Heart right ventricle (tissue), 16 donors: ENCODE results near the gene NPHP1. TPM values are rescaled to one million over a fixed set of nuclear protein-coding genes. Genes with fewer than 3 reads are reported as not detected.
"Not testable (repeated sequence)": the region's sequence is repeated elsewhere in the genome, so short reads cannot be mapped to it uniquely, and the experiment has no call there.

Experiments used
- ATAC-seq, 8 donors: fragments of 200-7000 bp; cut with Tn5 transposase; one replicate each; pipeline ENCODE4 v1.9.1; 2020; ENCODE audit warnings: mild to moderate bottlenecking in 8 of 8, moderate library complexity in 8 of 8, moderate number of reproducible peaks in 1 of 8
- DNase-seq, 2 donors: peaks; one replicate each; pipeline ENCODE4 v3.0.0-alpha.2; 2020
- H3K27ac ChIP-seq, 10 donors: fragments of 200-600 bp; sonication (generic) in 2 of 10; one replicate each; pipeline versions ENCODE4 v1.5.0 to v1.8.0; 2020 to 2022; ENCODE audit warnings: mild to moderate bottlenecking in 3 of 10
- H3K27me3 ChIP-seq, 7 donors: fragments of 200-600 bp; one replicate each; pipeline ENCODE4 v1.8.0; 2021 to 2022; ENCODE audit warnings: mild to moderate bottlenecking in 2 of 7
- H3K36me3 ChIP-seq, 9 donors: fragments of 200-600 bp; sonication (generic) in 1 of 9; one replicate each; pipeline versions ENCODE4 v1.5.0 to v1.8.0; 2020 to 2022; ENCODE audit warnings: mild to moderate bottlenecking in 2 of 9
- H3K4me1 ChIP-seq, 9 donors: fragments of 200-600 bp; sonication (generic) in 1 of 9; one replicate each; pipeline versions ENCODE4 v1.5.0 to v1.8.0; 2020 to 2022; ENCODE audit warnings: mild to moderate bottlenecking in 4 of 9
- H3K4me3 ChIP-seq, 10 donors: fragments of 200-600 bp; sonication (generic) in 2 of 10; one replicate each; pipeline versions ENCODE4 v1.5.0 to v1.8.0; 2020 to 2022; ENCODE audit warnings: mild to moderate bottlenecking in 7 of 10, moderate library complexity in 2 of 10
- H3K9me3 ChIP-seq, 11 donors: fragments of 200-600 bp in 10 of 11; sonication (generic) in 2 of 11; one replicate each; pipeline versions ENCODE4 v1.5.0 to v1.8.0; 2013 to 2022; ENCODE audit warnings: mild to moderate bottlenecking in 2 of 11, control low read depth in 1 of 11, moderate library complexity in 1 of 11
- WGBS, 2 donors: extraction: QIAGEN DNeasy Blood & Tissue Kit; methylation state at CpG; one replicate each; pipeline ENCODE4 v1.1.7; 2013; ENCODE audit warnings: inconsistent platforms in 1 of 2; 5-methylcytosine and 5-hydroxymethylcytosine counted together
- intact Hi-C, 10 donors: fragments of 100-400 bp; cut with DNase I; formaldehyde crosslinking; loops; one replicate each; pipeline versions ENCODE4 v1.11.1 to v1.14.2; 2022
- polyA plus RNA-seq, 2 donors: library from polyadenylated mRNA; stranded (reverse); fragments of 200-250 nt; gene quantifications; one replicate each; pipeline ENCODE4 v1.2.3, GENCODE V29; 2013
- total RNA-seq, 10 donors: library from RNA; stranded (reverse); fragmentation: NEBNext Ultra II Directional in 3 of 10; extraction: Animal tissue kit (Norgen Biotek cat#: 25700) in 3 of 10; gene quantifications; one replicate each; pipeline versions ENCODE4 v1.2.1 to v1.2.4, GENCODE V29; 2021 to 2023
- TF ChIP-seq, protein P1 (sequence below), 9 donors: fragments of 200-600 bp; sonication (generic) in 2 of 9; IDR thresholded peaks; one replicate each; pipeline versions ENCODE4 v1.5.0 to v1.8.0; 2021 to 2022; ENCODE audit warnings: antibody characterized with exemption in 9 of 9, mild to moderate bottlenecking in 5 of 9, moderate library complexity in 1 of 9
- donor health status: Arrhythmogenic right ventricular cardiomyopathy.
- donor health status: ischemic (EF 13 %, LVEDD 7.1; RV severe dilation, severe dysfunction).
- donor health status: healthy with polysubstance abuse.
- donor health status: DM: no; HTN: yes; CAD: no.
- donor health status: DM: no; HTN: no; CAD: no.
- donor health status: ischemic (EF 25% LVEDD 6.9; RV normal size, moderate dysfunction).
- donor health status: ischemic (EF 25% LVEDD 5.7; RV mildly dilated, moderate dysfunction).
- donor health status: healthy.
- donor health status: DM: yes; HTN: yes; CAD: no.
- donor health status: Ischemic cardiomyopathy.
- donor health status: ischemic (EF 35%, LVEDD 5.7; RV mildly dilated, moderate dysfunction).
- donor health status: nonischemic (EF 11% LVEDD 7.7; RV severe dilation, severe dysfunction).
- donor health status: DM: yes; HTN: yes; CAD: no.
- donor health status: PGD.
- donor health status: ischemic (EF 29% LVEDD 5.4; RV normal size, mild dysfunction).
- donor health status: nonischemic (EF 23%, LVEDD 6.1; RV moderate dilation, normal function).

The NPHP1 gene
- total and polyA plus RNA-seq, 12 donors, result 4.4 to 9.0 (median 6.3) TPM

GRCh38 chr2:110216199-110216598 lies 11.4 kb upstream of the NPHP1 start:
- H3K4me3 ChIP-seq, result no peak overlapping the region
- peaks cover 0 to 2% (median 0%) of the 10 kb centered on the region in 9 donors for H3K36me3 ChIP-seq
- TF ChIP-seq, protein P1, sequence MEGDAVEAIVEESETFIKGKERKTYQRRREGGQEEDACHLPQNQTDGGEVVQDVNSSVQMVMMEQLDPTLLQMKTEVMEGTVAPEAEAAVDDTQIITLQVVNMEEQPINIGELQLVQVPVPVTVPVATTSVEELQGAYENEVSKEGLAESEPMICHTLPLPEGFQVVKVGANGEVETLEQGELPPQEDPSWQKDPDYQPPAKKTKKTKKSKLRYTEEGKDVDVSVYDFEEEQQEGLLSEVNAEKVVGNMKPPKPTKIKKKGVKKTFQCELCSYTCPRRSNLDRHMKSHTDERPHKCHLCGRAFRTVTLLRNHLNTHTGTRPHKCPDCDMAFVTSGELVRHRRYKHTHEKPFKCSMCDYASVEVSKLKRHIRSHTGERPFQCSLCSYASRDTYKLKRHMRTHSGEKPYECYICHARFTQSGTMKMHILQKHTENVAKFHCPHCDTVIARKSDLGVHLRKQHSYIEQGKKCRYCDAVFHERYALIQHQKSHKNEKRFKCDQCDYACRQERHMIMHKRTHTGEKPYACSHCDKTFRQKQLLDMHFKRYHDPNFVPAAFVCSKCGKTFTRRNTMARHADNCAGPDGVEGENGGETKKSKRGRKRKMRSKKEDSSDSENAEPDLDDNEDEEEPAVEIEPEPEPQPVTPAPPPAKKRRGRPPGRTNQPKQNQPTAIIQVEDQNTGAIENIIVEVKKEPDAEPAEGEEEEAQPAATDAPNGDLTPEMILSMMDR (IDR thresholded peaks at IDR 0.05), result no peak
- peaks cover 0 to 16% (median 5%) of the 10 kb centered on the region in 9 donors for H3K4me1 ChIP-seq
- ATAC-seq, result no peak
- intact Hi-C loops, result no loop called here
- peaks cover 0 to 41% (median 0%) of the 10 kb centered on the region in 7 donors for H3K27me3 ChIP-seq
- H3K9me3 ChIP-seq, result peaks cover 0 to 7% (median 0%) of the 10 kb centered on the region in 11 donors
- H3K27ac ChIP-seq, result no peak overlapping the region
- no peak for DNase-seq
- WGBS, 2 donors, result 51 to 54% methylated on average over 3 of the region's 3 CpGs

DNA sequence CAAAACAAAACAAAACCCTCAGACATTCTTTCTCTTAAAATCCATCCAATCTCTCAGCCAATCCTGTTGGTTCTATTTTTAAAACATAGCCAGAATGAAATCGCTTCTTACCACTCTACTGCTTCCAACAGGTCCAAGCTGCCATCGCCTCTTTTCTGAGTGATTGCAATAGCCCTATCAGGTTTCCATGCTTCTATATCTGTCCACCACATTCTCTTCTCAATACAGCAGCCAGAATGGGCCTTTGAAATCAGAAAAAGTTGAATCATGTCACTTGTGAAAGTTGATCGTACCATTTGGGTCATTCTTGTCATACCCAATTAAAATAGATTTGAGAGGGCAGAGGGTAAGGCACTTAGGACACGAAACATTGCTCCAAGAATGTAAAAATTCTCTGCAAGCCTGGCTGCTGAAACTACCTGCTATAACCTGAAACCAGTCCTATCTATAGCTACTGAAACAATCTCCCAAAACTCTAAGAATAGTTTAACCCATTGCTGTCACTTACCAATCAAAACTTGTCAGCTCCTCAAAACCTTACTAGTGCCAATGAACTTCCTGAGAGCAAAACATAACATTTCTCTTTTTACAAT lies 10.8 kb upstream of the NPHP1 start:
- Histone ChIP-seq H3K4me3 (no peak overlapping the region), H3K4me1 (peaks cover 0 to 21% (median 11%) of the 10 kb centered on the region in 9 donors), H3K36me3 (peaks cover 0 to 7% (median 4%) of the 10 kb centered on the region in 9 donors), H3K27ac (no peak overlapping the region), H3K9me3 (peaks cover 0 to 7% (median 0%) of the 10 kb centered on the region in 11 donors), H3K27me3 (peaks cover 0 to 37% (median 0%) of the 10 kb centered on the region in 7 donors)
- ATAC-seq (no peak), DNase-seq (no peak)
- intact Hi-C loops, result no loop called here
- 55 to 66% methylated on average over 4 of the region's 4 CpGs for WGBS, 2 donors
- TF ChIP-seq, protein P1 (IDR thresholded peaks at IDR 0.05), result no peak

- DNase-seq, result no peak
- Histone ChIP-seq H3K9me3 (peaks cover 0 to 7% (median 0%) of the 10 kb centered on the region in 11 donors), H3K4me1 (peaks cover 0 to 23% (median 11%) of the 10 kb centered on the region in 9 donors), H3K27ac (no peak overlapping the region), H3K27me3 (peaks cover 0 to 33% (median 0%) of the 10 kb centered on the region in 7 donors), H3K4me3 (no peak overlapping the region), H3K36me3 (peaks cover 0 to 13% (median 9%) of the 10 kb centered on the region in 9 donors)
- ATAC-seq, result no peak
- intact Hi-C loops, result no loop called here
- WGBS, 2 donors, result 52 to 53% methylated on average over 2 of the region's 2 CpGs
- TF ChIP-seq, protein P1 (IDR thresholded peaks at IDR 0.05), result no peak
These were observed 10.3 kb upstream of the NPHP1 start for GRCh38 chr2:110215091-110215490.

GRCh38 chr2:110213522-110213921 lies 8.7 kb upstream of the NPHP1 start:
- 68 to 81% methylated on average over 3 of the region's 3 CpGs for WGBS, 2 donors
- ATAC-seq, H3K27ac ChIP-seq, DNase-seq, H3K4me3 ChIP-seq, H3K9me3 ChIP-seq, intact Hi-C loops: not testable (repeated sequence)
- peaks cover 0 to 27% (median 12%) of the 10 kb centered on the region in 9 donors for H3K36me3 ChIP-seq
- H3K27me3 ChIP-seq, result peaks cover 0 to 22% (median 0%) of the 10 kb centered on the region in 7 donors
- H3K4me1 ChIP-seq, result peaks cover 0 to 24% (median 11%) of the 10 kb centered on the region in 9 donors
